GM11168 (cell line): ENCODE data around the gene HLF.

Source experiments
- in situ Hi-C: fragments of 300-500 bp; cut with MboI; formaldehyde crosslinking; loops from one replicate; pipeline ENCODE4 v1.12.0; 2022; ENCODE audit warnings: low sequenced_read_pairs; ENCODE audit not compliant: unreplicated experiment

HLF gene

DNA sequence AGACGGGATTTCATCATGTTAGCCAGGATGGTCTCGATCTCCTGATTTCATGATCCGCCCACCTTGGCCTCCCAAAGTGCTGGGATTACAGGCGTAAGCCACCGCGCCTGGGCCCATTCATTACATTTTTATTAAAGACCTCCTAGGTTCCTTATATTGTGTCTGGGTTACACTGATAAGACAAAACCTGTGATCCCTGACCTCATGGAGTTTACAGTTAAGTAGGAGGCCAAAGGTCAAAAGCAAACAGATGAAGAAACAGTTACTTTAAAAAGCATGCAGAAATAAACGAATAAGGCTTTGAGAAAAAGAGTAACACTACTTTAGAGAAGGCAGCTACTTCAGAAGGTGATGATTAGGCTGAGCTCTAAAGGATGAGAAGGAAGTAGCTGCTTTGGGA lies 14.9 kb upstream of the HLF start:
- in situ Hi-C loops = no loop called here

- in situ Hi-C loops = no loop called here
These were observed 10.4 kb upstream of the HLF start for GRCh38 chr17:55254375-55254774.

- in situ Hi-C loops = no loop called here
These were observed 6.1 kb upstream of the HLF start for GRCh38 chr17:55258578-55259135.

DNA sequence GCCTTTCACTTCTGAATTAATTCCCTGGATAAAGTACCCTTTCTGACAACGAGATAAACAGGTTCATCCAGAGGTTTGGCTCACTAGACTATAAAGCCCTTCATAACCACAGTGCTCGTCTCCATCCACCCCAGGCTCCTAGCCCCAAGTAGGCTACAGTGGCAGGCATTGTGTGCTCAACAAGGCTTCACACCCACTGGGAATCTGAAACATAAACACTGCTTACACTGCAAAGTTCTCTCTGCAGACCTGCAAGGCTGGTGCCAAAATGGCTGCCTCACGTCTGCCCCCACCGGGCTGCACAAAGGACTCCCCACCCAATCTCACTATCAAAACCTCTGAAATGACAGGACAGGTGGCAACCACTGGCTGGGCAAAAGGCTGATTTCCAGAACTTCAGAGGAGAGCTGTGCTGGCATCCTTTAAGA lies 5.1 kb upstream of the HLF start:
- in situ Hi-C loops = no loop called here

- in situ Hi-C loops = no loop called here
These were observed 3.4 kb upstream of the HLF start for GRCh38 chr17:55261311-55261710.

- in situ Hi-C loops = no loop called here
These were observed 1.0 kb upstream of the HLF start for GRCh38 chr17:55263569-55264277.

GRCh38 chr17:55264278-55264644 lies 499 bp upstream of the HLF start:
- in situ Hi-C loops = no loop called here

GRCh38 chr17:55265311-55266021 lies 706 bp downstream of the HLF start:
- in situ Hi-C loops = no loop called here

- in situ Hi-C loops = no loop called here
These were observed 1.5 kb downstream of the HLF start for GRCh38 chr17:55266051-55266957.

- in situ Hi-C loops = no loop called here
These were observed 2.4 kb downstream of the HLF start for GRCh38 chr17:55266958-55267688.

GRCh38 chr17:55267777-55268648 lies 3.3 kb downstream of the HLF start:
- in situ Hi-C loops = no loop called here

- in situ Hi-C loops = no loop called here
These were observed 4.1 kb downstream of the HLF start for GRCh38 chr17:55268649-55269480.

DNA sequence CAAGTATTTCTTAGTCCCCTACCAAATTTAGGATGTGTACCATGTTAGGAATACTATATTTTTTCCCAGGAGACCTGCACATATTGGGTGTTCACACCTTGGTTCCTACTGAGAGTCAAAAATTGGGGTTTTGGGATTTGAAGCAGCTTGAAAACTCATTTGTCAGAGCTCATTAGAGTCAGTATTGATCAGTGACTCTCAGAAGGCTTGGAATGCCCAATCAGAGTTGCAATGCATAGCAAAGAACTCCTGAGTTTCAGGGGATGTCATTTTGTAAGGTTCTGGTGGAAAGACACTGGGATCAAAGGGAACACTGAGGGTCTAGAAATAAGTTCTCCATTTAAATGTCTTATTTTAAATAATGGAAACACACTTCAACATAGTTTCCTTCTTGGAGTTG lies 5.1 kb downstream of the HLF start:
- in situ Hi-C loops = no loop called here

- in situ Hi-C loops = no loop called here
These were observed 6.4 kb downstream of the HLF start for GRCh38 chr17:55271223-55271571.

- in situ Hi-C loops = no loop called here
These were observed 7.4 kb downstream of the HLF start for GRCh38 chr17:55271958-55272710.

DNA sequence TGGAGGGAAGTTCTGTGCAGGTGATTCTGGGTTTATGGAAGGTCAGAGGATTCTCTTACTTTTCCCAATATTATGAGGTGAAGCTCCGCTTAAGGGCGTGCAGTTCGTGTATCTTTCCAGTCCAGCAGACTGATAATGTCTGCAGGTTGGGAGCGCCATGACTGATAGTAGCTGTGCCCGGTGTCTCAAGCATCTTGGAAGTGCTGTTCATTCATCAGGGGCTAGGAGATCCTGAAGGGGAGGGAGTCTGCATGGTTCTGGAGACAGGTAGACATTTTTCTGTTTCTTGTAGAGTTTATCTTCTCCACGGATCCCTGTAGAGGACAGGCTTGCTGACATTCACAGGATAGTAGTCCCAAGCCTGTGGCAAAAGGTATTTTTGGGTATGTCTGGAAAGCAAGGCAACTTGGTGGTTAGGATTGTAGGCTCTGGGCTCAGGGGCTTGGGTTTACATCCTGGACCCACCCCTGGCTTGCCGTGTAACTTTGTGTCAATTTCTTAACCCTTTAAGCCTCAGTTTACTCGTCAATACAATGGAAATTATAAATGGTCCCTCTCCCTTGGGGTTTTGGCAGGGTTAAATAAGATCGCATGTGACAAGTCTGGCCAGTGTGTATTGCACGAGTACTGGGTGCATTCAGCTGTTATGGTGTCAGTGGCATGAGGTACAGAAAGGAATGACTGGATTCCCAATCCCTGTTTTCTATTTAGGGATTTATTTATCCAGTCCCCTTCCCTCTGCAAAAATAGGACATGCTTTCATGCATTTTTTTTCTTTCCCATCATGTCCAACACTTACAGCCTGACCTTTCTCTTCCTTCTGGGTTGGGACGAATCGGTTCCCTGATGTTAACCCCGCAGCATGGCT lies 8.2 kb downstream of the HLF start:
- in situ Hi-C loops = no loop called here
